ENCODE data around the gene EFCAB9. TPM values are rescaled to one million over a fixed set of nuclear protein-coding genes. Genes with fewer than 3 reads are reported as not detected.

EFCAB9 gene
- total RNA-seq = not detected in 2 replicates

GRCh38 chr5:172193872-172194271 is at the start of gene EFCAB9:
Gene EFCAB9 (plus strand): TSS chr5:172194172. CDS start chr5:172194173, 1 bp downstream.

GRCh38 chr5:172188033-172188892 is 5.7 kb upstream of the EFCAB9 start, which contains the start of gene STK10:
Gene STK10 (minus strand): TSS chr5:172188224. CDS start chr5:172188042, 182 bp downstream.

Other genes with a start within 250 kb of the EFCAB9 start
- gene FBXW11, start 187.5 kb upstream of the EFCAB9 start, total RNA-seq = 30.5 and 41.0 TPM in 2 replicates
- gene STK10, start 5.9 kb upstream of the EFCAB9 start, total RNA-seq = 14.1 and 14.4 TPM in 2 replicates
- 16.4 and 20.3 TPM in 2 replicates for gene UBTD2, start 89.6 kb downstream of the EFCAB9 start, total RNA-seq